Astrocyte (in vitro differentiated cells and primary cell): ENCODE data around the gene ZNF547. TPM values are rescaled to one million over a fixed set of nuclear protein-coding genes. Genes with fewer than 3 reads are reported as not detected.

Source experiments
- DNase-seq: peaks from one replicate; pipeline ENCODE4 v3.0.0-alpha.2; 2010; ENCODE audit warnings: low read depth
- FAIRE-seq: peaks from 2 replicates; lab custom pipeline; 2011; peaks lifted over from hg19 to GRCh38; lab: Jason Lieb, UNC
- H2AFZ ChIP-seq: 2 replicates; pipeline ENCODE4 v1.6.0; 2012; ENCODE audit warnings: low read depth, low read length, inconsistent platforms
- H3K27ac ChIP-seq: 2 replicates; pipeline ENCODE4 v1.5.1; 2011; ENCODE audit warnings: low read depth, low read length, inconsistent platforms
- H3K27me3 ChIP-seq: 2 replicates; pipeline ENCODE4 v1.6.0; 2011; ENCODE audit warnings: low read length, inconsistent platforms; ENCODE audit not compliant: insufficient read depth
- H3K36me3 ChIP-seq: 2 replicates; pipeline ENCODE4 v1.5.1; 2011; ENCODE audit warnings: low read length, inconsistent platforms; ENCODE audit not compliant: insufficient read depth
- H3K4me1 ChIP-seq: 2 replicates; pipeline ENCODE4 v1.5.1; 2011; ENCODE audit warnings: low read length, inconsistent platforms; ENCODE audit not compliant: insufficient read depth
- H3K4me2 ChIP-seq: 2 replicates; pipeline ENCODE4 v1.6.0; 2012; ENCODE audit warnings: low read length, inconsistent platforms
- H3K4me3 ChIP-seq: 2 replicates; pipeline ENCODE4 v1.5.1; 2011; ENCODE audit warnings: low read depth, mild to moderate bottlenecking, low read length, inconsistent platforms; ENCODE audit not compliant: insufficient read depth
- H3K79me2 ChIP-seq: 2 replicates; pipeline ENCODE4 v1.6.0; 2012; ENCODE audit warnings: mild to moderate bottlenecking, low read length, inconsistent platforms; ENCODE audit not compliant: insufficient read depth
- H3K9ac ChIP-seq: 2 replicates; pipeline ENCODE4 v1.6.0; 2012; ENCODE audit warnings: mild to moderate bottlenecking, low read length, inconsistent platforms
- H3K9me3 ChIP-seq: 2 replicates; pipeline ENCODE4 v1.5.1; 2012; ENCODE audit warnings: low read depth, mild to moderate bottlenecking, low read length, inconsistent platforms; ENCODE audit not compliant: insufficient read depth
- H4K20me1 ChIP-seq: 2 replicates; pipeline ENCODE4 v1.6.0; 2012; ENCODE audit warnings: low read length, inconsistent platforms; ENCODE audit not compliant: insufficient read depth
- H3K27ac Mint-ChIP-seq: one replicate; pipeline ENCODE4 v1.8.0; 2021; ENCODE audit warnings: mild to moderate bottlenecking, mixed read lengths; ENCODE audit not compliant: unreplicated experiment
- H3K27me3 Mint-ChIP-seq: one replicate; pipeline ENCODE4 v1.8.0; 2021; ENCODE audit warnings: low read depth, mixed read lengths; ENCODE audit not compliant: unreplicated experiment
- H3K36me3 Mint-ChIP-seq: one replicate; pipeline ENCODE4 v1.8.0; 2021; ENCODE audit warnings: low read depth, mixed read lengths; ENCODE audit not compliant: unreplicated experiment
- H3K4me1 Mint-ChIP-seq: one replicate; pipeline ENCODE4 v1.8.0; 2021; ENCODE audit warnings: low read depth, mixed read lengths; ENCODE audit not compliant: unreplicated experiment
- H3K4me3 Mint-ChIP-seq: one replicate; pipeline ENCODE4 v1.8.0; 2021; ENCODE audit warnings: mild to moderate bottlenecking, moderate library complexity, mixed read lengths; ENCODE audit not compliant: unreplicated experiment
- H3K9me3 Mint-ChIP-seq: one replicate; pipeline ENCODE4 v1.8.0; 2021; ENCODE audit warnings: mild to moderate bottlenecking, mixed read lengths; ENCODE audit not compliant: unreplicated experiment
- CTCF ChIP-seq: IDR thresholded peaks from 2 replicates; pipeline ENCODE4 v1.5.1; 2011; ENCODE audit warnings: low read depth, mild to moderate bottlenecking, inconsistent platforms, low read length, moderate library complexity; ENCODE audit not compliant: insufficient read depth
- EZH2 ChIP-seq: IDR thresholded peaks from 2 replicates; pipeline ENCODE4 v1.6.1; 2012; ENCODE audit warnings: mild to moderate bottlenecking, low read length, inconsistent platforms; ENCODE audit not compliant: insufficient read depth
- total RNA-seq: library from RNA; stranded (reverse); gene quantifications from 2 replicates; pipeline ENCODE4 v1.2.1, GENCODE V29; 2021

ZNF547 gene
- total RNA-seq, 1 donor from 2014 or later: 4.1 TPM

DNA sequence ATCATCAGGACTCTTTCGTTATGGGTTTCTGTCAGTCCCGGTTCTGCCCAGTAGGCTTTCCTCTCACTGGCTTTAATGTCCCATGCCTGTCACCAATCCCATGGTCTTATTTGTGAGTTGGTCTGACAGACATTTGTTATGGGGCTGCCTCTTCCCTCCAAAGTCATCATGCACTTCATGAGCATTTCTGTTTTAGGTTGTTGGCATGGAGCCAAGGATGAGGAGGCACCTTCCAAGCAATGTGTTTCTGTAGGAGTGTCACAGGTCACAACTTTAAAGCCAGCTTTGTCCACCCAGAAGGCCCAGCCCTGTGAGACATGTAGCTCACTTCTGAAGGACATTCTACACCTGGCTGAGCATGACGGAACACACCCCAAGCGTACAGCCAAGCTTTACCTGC lies 56.1 kb downstream of the ZNF547 start:
- peaks cover 33% of the 10 kb centered on the region for H3K79me2 ChIP-seq
- DNase-seq: no peak
- Mint-ChIP-seq H3K36me3 (peaks cover 46% of the 10 kb centered on the region), H3K4me3 (no peak overlapping the region), H3K4me1 (no peaks in the 10 kb centered on the region), H3K27ac (no peak overlapping the region), H3K9me3 (peaks cover 12% of the 10 kb centered on the region), H3K27me3 (no peaks in the 10 kb centered on the region)
- FAIRE-seq: no peak
- no peak overlapping the region for H3K27ac ChIP-seq
- H4K20me1 ChIP-seq: no peaks in the 10 kb centered on the region
- peaks cover 31% of the 10 kb centered on the region for H3K36me3 ChIP-seq
- H3K9me3 ChIP-seq: peaks cover 34% of the 10 kb centered on the region
- H2AFZ ChIP-seq: no peak overlapping the region
- no peaks in the 10 kb centered on the region for H3K27me3 ChIP-seq
- H3K4me1 ChIP-seq: no peaks in the 10 kb centered on the region
- no peak overlapping the region for H3K9ac ChIP-seq
- H3K4me3 ChIP-seq: peak overlapping the region; percentile 10
- no peak overlapping the region for H3K4me2 ChIP-seq
- TF ChIP-seq EZH2: no peak
- TF ChIP-seq CTCF: no peak

DNA sequence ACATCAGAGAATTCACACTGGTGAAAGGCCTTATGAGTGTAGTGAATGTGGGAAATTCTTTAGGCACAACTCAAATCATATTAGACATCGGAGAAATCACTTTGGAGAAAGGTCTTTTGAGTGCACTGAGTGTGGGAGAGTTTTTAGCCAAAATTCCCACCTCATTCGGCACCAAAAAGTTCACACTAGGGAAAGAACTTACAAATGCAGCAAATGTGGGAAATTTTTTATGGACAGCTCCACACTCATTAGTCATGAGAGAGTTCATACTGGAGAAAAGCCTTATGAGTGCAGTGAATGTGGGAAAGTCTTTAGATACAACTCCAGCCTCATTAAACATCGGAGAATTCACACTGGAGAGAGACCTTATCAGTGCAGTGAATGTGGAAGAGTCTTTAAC lies 57.7 kb downstream of the ZNF547 start:
- H3K36me3 Mint-ChIP-seq: peaks cover 39% of the 10 kb centered on the region

More for the DNA sequence above, 57.7 kb downstream of the ZNF547 start:
- Histone ChIP-seq H3K36me3 (peaks cover 31% of the 10 kb centered on the region), H3K9me3 (peaks cover 36% of the 10 kb centered on the region), H3K27ac (no peak overlapping the region), H3K4me1 (no peaks in the 10 kb centered on the region), H3K4me3 (no peak overlapping the region), H4K20me1 (no peaks in the 10 kb centered on the region), H3K79me2 (peaks cover 21% of the 10 kb centered on the region), H3K4me2 (no peak overlapping the region), H2AFZ (no peak overlapping the region), H3K27me3 (no peaks in the 10 kb centered on the region), H3K9ac (no peak overlapping the region)
- DNase-seq (no peak), FAIRE-seq (no peak)
- peaks cover 12% of the 10 kb centered on the region for H3K9me3 Mint-ChIP-seq
- no peak overlapping the region for H3K27ac Mint-ChIP-seq
- H3K4me3 Mint-ChIP-seq: no peak overlapping the region
- H3K27me3 Mint-ChIP-seq: no peaks in the 10 kb centered on the region
- no peaks in the 10 kb centered on the region for H3K4me1 Mint-ChIP-seq
- no peak for TF ChIP-seq EZH2
- no peak for TF ChIP-seq CTCF

Other genes starting within 250 kb of the ZNF547 start
- not detected in 2 replicates for gene USP29, start 243.6 kb upstream of the ZNF547 start, total RNA-seq
- not detected in 2 replicates for gene ZIM3, start 218.3 kb upstream of the ZNF547 start, total RNA-seq
- gene DUXA, start 196.1 kb upstream of the ZNF547 start, total RNA-seq: not detected in 2 replicates
- gene ZNF264, start 172.1 kb upstream of the ZNF547 start, total RNA-seq: 25.5 and 26.5 TPM in 2 replicates
- gene AURKC, start 132.5 kb upstream of the ZNF547 start, total RNA-seq: 1.2 and 1.6 TPM in 2 replicates
- 21.7 and 23.8 TPM in 2 replicates for gene ZNF805, start 122.9 kb upstream of the ZNF547 start, total RNA-seq
- 87.2 and 105 TPM in 2 replicates for gene ZNF460, start 83.1 kb upstream of the ZNF547 start, total RNA-seq
- 8.7 and 9.5 TPM in 2 replicates for gene ZNF543, start 43.1 kb upstream of the ZNF547 start, total RNA-seq
- gene ZNF304, start 12.3 kb upstream of the ZNF547 start, total RNA-seq: 11.5 and 12.2 TPM in 2 replicates
- gene TRAPPC2B, start within 50 bp of the ZNF547 start, total RNA-seq: 9.2 and 11.6 TPM in 2 replicates
- 16.6 and 16.7 TPM in 2 replicates for gene ZNF548, start 26.3 kb downstream of the ZNF547 start, total RNA-seq
- 7.7 and 11.6 TPM in 2 replicates for gene ZNF17, start 47.6 kb downstream of the ZNF547 start, total RNA-seq
- gene ZNF749, start 71.8 kb downstream of the ZNF547 start, total RNA-seq: 14.1 and 16.2 TPM in 2 replicates
- 1.5 and 1.7 TPM in 2 replicates for gene VN1R1, start 93.6 kb downstream of the ZNF547 start, total RNA-seq
- 13.8 and 14.5 TPM in 2 replicates for gene ZNF772, start 114.0 kb downstream of the ZNF547 start, total RNA-seq
- 13.1 and 14.1 TPM in 2 replicates for gene ZNF419, start 124.2 kb downstream of the ZNF547 start, total RNA-seq
- gene ZNF773, start 136.4 kb downstream of the ZNF547 start, total RNA-seq: 11.4 and 13.3 TPM in 2 replicates
- gene ZNF549, start 163.8 kb downstream of the ZNF547 start, total RNA-seq: 6.7 and 7.3 TPM in 2 replicates
- 13.4 and 13.5 TPM in 2 replicates for gene ZNF550, start 196.3 kb downstream of the ZNF547 start, total RNA-seq
- 9.3 and 9.7 TPM in 2 replicates for gene ZNF416, start 215.4 kb downstream of the ZNF547 start, total RNA-seq
- 8.7 and 8.9 TPM in 2 replicates for gene ZIK1, start 220.6 kb downstream of the ZNF547 start, total RNA-seq
- gene ZNF530, start 236.3 kb downstream of the ZNF547 start, total RNA-seq: 3.5 and 4.7 TPM in 2 replicates